ELR (cell line): ENCODE measurements around the gene DPY19L2.
"Not testable (repeated sequence)": the region's sequence is repeated elsewhere in the genome, so short reads cannot be mapped to it uniquely, and the experiment has no call there.

ENCODE experiments used
- DNase-seq: peaks from one replicate; pipeline ENCODE4 v3.0.0-alpha.2; 2015; ENCODE audit warnings: low read depth

DPY19L2 gene

DNA sequence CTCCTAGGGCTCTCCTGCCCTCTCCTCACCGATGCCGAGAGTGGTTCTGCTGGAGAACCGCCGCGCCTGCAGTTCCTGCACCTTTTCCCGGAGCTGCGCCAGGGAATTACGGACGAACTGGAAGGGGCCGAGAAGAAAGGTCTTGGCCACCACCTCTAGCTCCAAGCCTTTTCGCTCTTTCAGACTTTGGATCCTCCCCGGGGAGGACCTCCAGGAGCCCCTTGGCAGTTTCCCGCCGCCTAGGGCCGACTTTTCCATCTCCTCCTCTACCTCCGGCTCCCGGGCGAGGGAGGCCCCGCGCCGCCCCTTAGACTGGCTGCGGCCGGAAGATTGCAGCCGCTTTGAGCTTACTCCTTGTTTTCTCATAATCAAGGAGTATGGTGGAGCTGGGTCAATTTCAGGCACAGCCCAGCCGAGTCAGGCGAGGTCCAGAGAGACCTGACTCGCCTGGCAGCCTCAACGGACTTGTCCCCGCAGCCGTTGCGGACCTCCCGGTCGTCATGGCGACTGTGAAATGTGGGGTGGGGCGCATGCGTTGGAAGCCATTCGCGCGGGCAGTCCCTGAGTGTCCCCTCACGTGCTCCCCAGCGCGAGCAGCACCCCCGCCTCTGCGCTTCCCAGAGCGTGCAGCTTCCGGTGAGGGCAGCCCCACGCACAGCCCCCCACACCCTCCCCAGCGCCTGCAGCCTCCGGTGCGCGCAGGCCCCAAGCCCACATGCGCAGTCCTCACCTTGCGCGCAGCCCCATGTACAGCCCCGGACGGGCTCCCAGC, at the start of gene DPY19L2:
Gene DPY19L2, minus strand, starts transcription at position 466 of the 772 bp plus-strand sequence. Its CDS starts 100 bp downstream, at position 366.
- peak; percentile 90 for DNase-seq

- DNase-seq = not testable (repeated sequence)
Observed at GRCh38 chr12:63716891-63717290, 48.6 kb upstream of the DPY19L2 start.

GRCh38 chr12:63715107-63715625, 46.9 kb upstream of the DPY19L2 start:
- DNase-seq = not testable (repeated sequence)

DNA sequence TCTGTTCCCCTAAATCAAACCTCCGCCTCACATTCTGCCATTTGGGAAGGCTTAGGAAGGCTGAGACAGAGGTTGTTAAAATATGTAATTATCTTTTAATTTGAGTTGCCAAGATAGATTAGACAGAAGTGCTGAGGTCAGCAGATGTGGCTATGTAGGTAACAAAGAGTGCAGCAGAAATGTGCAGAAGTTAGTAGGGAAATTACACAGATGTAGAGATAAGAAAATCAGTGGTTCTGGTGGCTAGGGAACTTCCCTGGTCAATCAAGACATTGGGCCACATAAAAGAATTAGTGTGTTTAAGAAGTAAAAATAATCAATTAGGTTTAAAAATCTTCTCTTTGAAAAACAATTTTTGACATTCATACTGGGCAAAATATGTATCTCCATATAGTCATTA, 46.1 kb upstream of the DPY19L2 start:
- not testable (repeated sequence) for DNase-seq

- not testable (repeated sequence) for DNase-seq
Observed at GRCh38 chr12:63713681-63714075, 45.4 kb upstream of the DPY19L2 start.

- DNase-seq = not testable (repeated sequence)
Observed at GRCh38 chr12:63712979-63713680, 44.8 kb upstream of the DPY19L2 start.

- DNase-seq = peak; percentile 50
Observed at GRCh38 chr12:63712376-63712974, 44.2 kb upstream of the DPY19L2 start.

- peak; percentile 75 for DNase-seq
Observed at GRCh38 chr12:63711339-63711738, 43.0 kb upstream of the DPY19L2 start.

DNA sequence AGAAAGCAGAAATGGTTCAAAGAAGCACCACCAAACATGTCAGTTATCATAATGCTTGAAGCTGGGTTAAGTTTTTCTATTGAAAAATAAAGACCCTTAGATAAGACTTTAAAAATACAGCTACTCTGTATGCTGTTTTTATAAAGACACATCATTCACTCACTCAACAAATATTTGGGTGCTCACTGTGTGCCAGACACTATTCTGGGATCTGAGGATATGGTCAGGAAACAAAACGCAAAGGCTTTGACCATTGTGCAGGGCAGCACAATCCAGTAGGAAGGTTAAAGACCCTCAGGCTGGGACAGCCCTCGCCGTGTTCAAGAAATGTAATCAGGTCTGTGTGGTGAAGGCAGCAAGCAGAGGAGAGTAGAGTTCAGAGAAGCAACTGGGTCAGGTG, 38.0 kb upstream of the DPY19L2 start:
- no peak for DNase-seq

GRCh38 chr12:63699678-63700382, 31.5 kb upstream of the DPY19L2 start:
- not testable (repeated sequence) for DNase-seq

- DNase-seq = not testable (repeated sequence)
Observed at GRCh38 chr12:63699011-63699410, 30.7 kb upstream of the DPY19L2 start.

GRCh38 chr12:63690837-63691236, 22.5 kb upstream of the DPY19L2 start:
- not testable (repeated sequence) for DNase-seq

DNA sequence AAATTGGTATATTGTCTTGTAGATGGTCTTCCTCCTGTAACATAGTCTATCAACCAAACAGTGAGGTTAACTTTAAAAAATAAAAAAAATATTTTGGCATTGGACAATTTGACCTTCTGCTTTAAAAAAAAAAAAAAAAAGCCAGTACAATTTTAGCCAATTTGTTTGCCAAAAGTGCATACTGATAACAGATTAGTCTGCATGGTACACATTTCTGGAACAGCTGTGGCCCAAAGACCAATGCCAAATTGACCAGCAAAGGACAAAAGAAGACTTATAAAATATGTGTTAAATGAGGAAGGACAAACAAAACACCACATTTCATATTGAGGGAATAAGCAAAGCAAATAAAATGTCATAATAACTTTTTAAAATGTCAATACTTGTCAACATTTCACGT, 20.8 kb upstream of the DPY19L2 start:
- not testable (repeated sequence) for DNase-seq

GRCh38 chr12:63686623-63687022, 18.3 kb upstream of the DPY19L2 start:
- DNase-seq = not testable (repeated sequence)

- not testable (repeated sequence) for DNase-seq
Observed at GRCh38 chr12:63685789-63686188, 17.5 kb upstream of the DPY19L2 start.

DNA sequence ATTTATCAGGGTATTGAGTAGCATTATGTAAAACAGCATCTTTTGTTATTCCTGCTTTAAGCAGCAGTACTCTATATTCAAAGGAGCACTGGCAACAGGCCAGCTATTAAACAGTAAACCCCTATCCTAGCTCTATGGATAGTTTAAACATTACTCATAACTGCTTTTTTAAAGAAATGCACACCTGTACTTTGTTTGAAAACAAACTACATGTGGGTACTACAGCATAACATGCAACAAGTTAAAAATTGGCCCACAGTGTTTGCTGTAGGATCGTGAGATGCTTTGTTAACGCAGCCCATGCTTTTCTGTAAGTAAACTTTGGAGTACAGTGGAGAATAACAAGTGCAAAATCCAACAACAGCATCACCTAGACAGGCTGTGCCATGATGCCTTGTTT, 14.3 kb upstream of the DPY19L2 start:
- DNase-seq = not testable (repeated sequence)

- peak; percentile 15 for DNase-seq
Observed at GRCh38 chr12:63680758-63681157, 12.5 kb upstream of the DPY19L2 start.

- DNase-seq = peak; percentile 17
Observed at GRCh38 chr12:63672550-63672949, 4.3 kb upstream of the DPY19L2 start.

DNA sequence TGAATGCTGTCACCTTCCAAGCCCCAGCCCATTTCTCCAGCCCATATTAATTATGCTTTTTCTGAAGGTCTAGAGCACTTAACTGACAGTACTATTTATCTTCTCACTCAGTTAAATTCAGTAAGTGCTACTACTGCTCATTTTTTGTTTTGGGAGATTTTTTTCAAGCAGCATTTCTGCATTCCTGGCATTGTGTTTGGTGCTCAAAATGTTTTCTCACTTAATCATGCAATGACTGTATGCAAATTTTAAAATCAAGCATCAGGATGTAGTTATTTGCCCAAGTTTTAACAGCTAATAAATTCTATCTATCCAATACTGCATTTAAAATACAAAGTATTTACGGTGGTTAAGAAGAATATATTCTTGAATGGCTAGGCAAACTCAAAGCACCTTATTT, 1.6 kb upstream of the DPY19L2 start:
- DNase-seq = peak; percentile 43

DNA sequence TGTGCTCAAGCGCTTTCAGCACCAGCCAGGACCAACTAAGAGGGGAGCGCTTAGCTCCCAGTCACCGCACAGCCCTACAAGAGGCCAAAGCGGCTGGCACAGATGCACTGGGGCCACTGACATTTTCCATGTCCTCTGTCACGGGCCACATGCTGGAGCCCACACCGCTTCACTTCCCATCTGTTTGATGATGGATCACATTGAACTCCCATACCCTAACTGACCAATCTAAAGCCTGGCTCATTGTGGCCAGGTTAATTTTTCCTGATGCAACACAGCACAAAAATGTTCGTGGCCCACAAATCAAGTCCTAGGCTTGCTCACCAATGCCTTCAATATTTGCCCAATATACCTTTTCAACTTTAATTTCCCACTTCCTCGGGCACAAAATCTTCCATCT, 1.1 kb upstream of the DPY19L2 start:
- DNase-seq = peak; percentile 24

DNA sequence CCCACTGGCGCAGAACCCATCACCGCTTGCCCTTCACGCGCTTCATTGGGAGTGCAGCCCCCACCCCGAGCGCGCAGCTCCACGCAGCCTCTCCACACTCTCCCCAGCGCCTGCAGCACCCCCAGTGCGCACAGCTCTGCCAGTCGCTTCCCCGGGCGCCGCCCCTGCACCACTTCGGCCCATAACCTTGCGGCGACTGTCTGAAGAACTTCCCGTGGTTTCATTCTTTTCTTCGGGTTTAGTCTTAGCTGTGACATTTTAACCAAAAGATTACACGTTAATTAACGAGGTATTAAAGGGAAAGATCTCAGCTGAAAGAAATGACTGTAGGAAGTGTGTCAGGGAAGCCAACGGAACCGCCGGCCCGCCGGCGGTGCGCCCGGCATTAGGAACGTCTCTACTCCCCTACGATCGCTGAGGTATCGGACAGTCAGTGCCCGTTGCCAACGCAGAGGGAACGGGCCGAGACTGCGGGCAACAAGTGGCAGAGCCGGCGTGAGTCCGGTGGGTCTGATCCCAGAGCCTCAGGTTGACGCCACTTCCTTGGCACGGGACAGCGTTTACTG, 590 bp upstream of the DPY19L2 start:
- DNase-seq = peak; percentile 51

DNA sequence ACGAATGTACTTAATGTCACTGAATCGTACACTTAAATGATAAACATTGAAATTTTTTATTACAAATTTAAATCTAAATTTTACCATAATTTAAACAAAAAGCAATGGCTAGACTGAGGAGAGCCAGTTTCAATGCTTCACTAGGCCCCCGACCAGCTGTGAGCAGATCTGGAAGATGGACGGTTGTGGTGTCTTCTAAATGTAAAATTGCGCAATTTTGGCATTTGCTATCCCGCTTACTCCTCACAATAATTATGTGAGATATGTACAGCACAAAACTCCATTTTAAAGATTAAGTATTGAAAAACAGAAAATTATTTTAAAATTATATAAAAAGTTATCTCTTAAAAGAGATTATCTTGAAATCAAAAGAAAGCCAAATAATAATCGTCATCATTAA, 5.3 kb downstream of the DPY19L2 start:
- DNase-seq = not testable (repeated sequence)
